GM12878 (cell line): Measurements from ENCODE around the gene KCNN3. TPM values are rescaled to one million over a fixed set of nuclear protein-coding genes. Genes with fewer than 3 reads are reported as not detected.

Source experiments
- ATAC-seq: fragments of 200-7000 bp; cut with Tn5 transposase; 3 replicates; pipeline ENCODE4 v1.9.1; 2020; ENCODE audit warnings: mild to moderate bottlenecking, moderate library complexity
- BruUV-seq: library from RNA; stranded (reverse); fragments of 400-500 nt; replicated peaks from 2 replicates; lab custom pipeline; 2021; lab: Mats Ljungman, UMichigan
- CTCF ChIA-PET: fragments of 300-600 bp; sonication (Branson Sonifier 250); formaldehyde crosslinking; extraction: SDS; loops from one replicate; lab custom pipeline; 2021; ENCODE audit warnings: inconsistent platforms; lab: Yijun Ruan, JAX
- POLR2A ChIA-PET: fragments of 350-600 bp; formaldehyde crosslinking; extraction: SDS; loops from one replicate; lab custom pipeline; 2021; ENCODE audit warnings: inconsistent platforms; lab: Charles Lee
- RAD21 ChIA-PET: fragments of 300-600 bp; sonication (Branson Sonifier 250); formaldehyde crosslinking; loops from one replicate; lab custom pipeline; 2023; ENCODE audit warnings: antibody characterized with exemption; ENCODE audit not compliant: unreplicated experiment; lab: Charles Lee
- SMC1A ChIA-PET: fragments of 300-600 bp; sonication (Branson Sonifier 250); formaldehyde crosslinking; loops from one replicate; lab custom pipeline; 2023; ENCODE audit not compliant: unreplicated experiment, uncharacterized antibody; lab: Charles Lee
- DNase-seq: peaks from one replicate; pipeline ENCODE4 v3.0.0-alpha.2; 2011; ENCODE audit warnings: low read depth, low spot score
- FAIRE-seq: peaks from 3 replicates; lab custom pipeline; 2011; peaks lifted over from hg19 to GRCh38; lab: Jason Lieb, UNC
- H2AFZ ChIP-seq: 2 replicates; pipeline ENCODE4 v1.6.0; 2011; ENCODE audit warnings: low read depth, low read length, control low read depth; ENCODE audit not compliant: control insufficient read depth
- H3K27ac ChIP-seq: 2 replicates; pipeline ENCODE4 v1.5.1; 2011; ENCODE audit warnings: control low read depth; ENCODE audit not compliant: control insufficient read depth, insufficient read depth
- H3K27me3 ChIP-seq, 2 experiments: replicated peaks in 1 of 2; 2 replicates each; pipeline versions ENCODE4 v1.6.0 to v1.6.1; 2011; ENCODE audit warnings: low read length in 1 of 2; ENCODE audit not compliant: control insufficient read depth in 2 of 2, insufficient read depth in 2 of 2
- H3K36me3 ChIP-seq, 2 experiments: 2 replicates each; pipeline ENCODE4 v1.5.1; 2011; ENCODE audit warnings: low read length in 1 of 2; ENCODE audit not compliant: control insufficient read depth in 2 of 2, insufficient read depth in 2 of 2
- H3K4me1 ChIP-seq: 2 replicates; pipeline ENCODE4 v1.6.1; 2011; ENCODE audit warnings: mild to moderate bottlenecking, low read length, moderate library complexity, mixed read lengths; ENCODE audit not compliant: control insufficient read depth, insufficient read depth
- H3K4me2 ChIP-seq: 2 replicates; pipeline ENCODE4 v1.6.0; 2011; ENCODE audit warnings: control low read depth; ENCODE audit not compliant: control insufficient read depth, insufficient read depth
- H3K4me3 ChIP-seq: fragments of 200-600 bp; sonication (generic); 2 replicates; pipeline ENCODE4 v1.5.1; 2016
- H3K79me2 ChIP-seq: 2 replicates; pipeline ENCODE4 v1.6.0; 2011; ENCODE audit warnings: low read length; ENCODE audit not compliant: control insufficient read depth, insufficient read depth
- H3K9ac ChIP-seq: 2 replicates; pipeline ENCODE4 v1.8.0; 2011; ENCODE audit warnings: low read length, control low read depth, mixed read lengths; ENCODE audit not compliant: control insufficient read depth, insufficient read depth
- H3K9me3 ChIP-seq: replicated peaks from 3 replicates; pipeline ENCODE4 v1.5.1; 2011; ENCODE audit warnings: mild to moderate bottlenecking, low read length; ENCODE audit not compliant: control insufficient read depth, insufficient read depth
- H4K20me1 ChIP-seq: 2 replicates; pipeline ENCODE4 v1.6.0; 2011; ENCODE audit not compliant: control insufficient read depth, insufficient read depth
- ATF3 ChIP-seq: IDR thresholded peaks from 2 replicates; pipeline ENCODE4 v1.6.1; 2011; ENCODE audit warnings: low read depth, mild to moderate bottlenecking, low read length, moderate library complexity, borderline replicate concordance; ENCODE audit errors: extremely low read depth
- BCLAF1 ChIP-seq: fragments of 450-650 bp; IDR thresholded peaks from 2 replicates; pipeline ENCODE4 v1.6.1; 2017; ENCODE audit warnings: antibody characterized with exemption, mild to moderate bottlenecking, moderate library complexity
- IKZF2 ChIP-seq, 2 experiments: fragments of 450-650 bp; IDR thresholded peaks; 2 replicates each; pipeline ENCODE4 v1.6.1; 2017; ENCODE audit warnings: mild to moderate bottlenecking in 2 of 2, moderate library complexity in 2 of 2
- NR2F1 ChIP-seq: fragments of 450-650 bp; conservative IDR thresholded peaks from 2 replicates; pipeline ENCODE4 v1.6.1; 2017; ENCODE audit warnings: mild to moderate bottlenecking
- PAX5 ChIP-seq: IDR thresholded peaks from 2 replicates; pipeline ENCODE4 v1.6.1; 2011; ENCODE audit warnings: low read depth, low read length, borderline replicate concordance
- POLR2AphosphoS2 ChIP-seq: IDR thresholded peaks from 2 replicates; pipeline ENCODE4 v1.6.1; 2011; ENCODE audit warnings: low read depth, mild to moderate bottlenecking, low read length, improper control_type of control experiment, moderate library complexity
- SKIL ChIP-seq: fragments of 450-650 bp; IDR thresholded peaks from 2 replicates; pipeline ENCODE4 v1.6.1; 2017; ENCODE audit warnings: mild to moderate bottlenecking, low read depth, inconsistent platforms; ENCODE audit not compliant: poor library complexity, severe bottlenecking
- SPI1 ChIP-seq: IDR thresholded peaks from 2 replicates; pipeline ENCODE4 v1.6.1; 2011; ENCODE audit warnings: low read depth, mild to moderate bottlenecking, low read length, moderate library complexity, borderline replicate concordance; ENCODE audit not compliant: insufficient read depth
- STAT1 ChIP-seq: fragments of 450-650 bp; conservative IDR thresholded peaks from 2 replicates; pipeline ENCODE4 v1.6.1; 2014; ENCODE audit warnings: antibody characterized with exemption, mild to moderate bottlenecking
- ZNF207 ChIP-seq: fragments of 450-650 bp; IDR thresholded peaks from 2 replicates; pipeline ENCODE4 v1.6.1; 2014; ENCODE audit warnings: antibody characterized with exemption, mild to moderate bottlenecking, borderline replicate concordance
- ZNF217 ChIP-seq: fragments of 450-650 bp; IDR thresholded peaks from 2 replicates; pipeline ENCODE4 v1.6.1; 2017; ENCODE audit warnings: antibody characterized with exemption, mild to moderate bottlenecking
- WGBS: methylation state at CpG from one replicate; pipeline ENCODE4 v1.1.6; 2016; ENCODE audit warnings: low lambda C conversion rate; ENCODE audit not compliant: insufficient replicate concordance, insufficient coverage; ENCODE audit errors: missing lambda C conversion rate; 5-methylcytosine and 5-hydroxymethylcytosine counted together
- in situ Hi-C: fragments of 300-500 bp; cut with MboI; formaldehyde crosslinking; loops from 9 replicates; pipeline ENCODE4 v1.14.3; 2018; ENCODE audit warnings: mixed read lengths
- intact Hi-C: fragments of 100-400 bp; cut with micrococcal nuclease; formaldehyde crosslinking; loops from one replicate; pipeline ENCODE4 v1.14.2; 2022; ENCODE audit not compliant: unreplicated experiment
- polyA plus RNA-seq, 11 experiments: library from polyadenylated mRNA; depleted of rRNA in 4 of 11; unstranded in 6 of 11; stranded (reverse) in 5 of 11; fragments of >200 nt; fragmentation: Nextera tagmentation in 4 of 11; fragmentation: Illumina TruSeq in 1 of 11; extraction: Ambion mirVana in 4 of 11; extraction: Trizol in 1 of 11; gene quantifications; 1 replicate in 1 of 11; 2 replicates in 10 of 11; pipeline versions ENCODE4 v1.2.1 to v1.2.3, GENCODE V29; 2011 to 2016; ENCODE audit warnings: inconsistent platforms in 2 of 11, missing spikeins in 2 of 11, low read depth in 1 of 11
- total RNA-seq, 4 experiments: library from RNA; depleted of rRNA in 3 of 4; stranded (reverse); fragments of >200 nt in 3 of 4; fragmentation: Illumina TruSeq in 1 of 4; extraction: Trizol in 1 of 4; gene quantifications; 2 replicates each; pipeline versions ENCODE4 v1.2.1 to v1.2.3, GENCODE V29; 2013 to 2021

Gene KCNN3
- total and polyA plus RNA-seq, 10 of the 15 experiments (the other 5 are each of a cell fraction or from before 2014, with no cell fraction given): 3.5 to 26.4 (median 14.9) TPM

GRCh38 chr1:154852845-154853244 is 17.2 kb downstream of the KCNN3 start (continued):
- no peak for TF ChIP-seq BCLAF1
- TF ChIP-seq, all 136 proteins: peak for 0

DNA sequence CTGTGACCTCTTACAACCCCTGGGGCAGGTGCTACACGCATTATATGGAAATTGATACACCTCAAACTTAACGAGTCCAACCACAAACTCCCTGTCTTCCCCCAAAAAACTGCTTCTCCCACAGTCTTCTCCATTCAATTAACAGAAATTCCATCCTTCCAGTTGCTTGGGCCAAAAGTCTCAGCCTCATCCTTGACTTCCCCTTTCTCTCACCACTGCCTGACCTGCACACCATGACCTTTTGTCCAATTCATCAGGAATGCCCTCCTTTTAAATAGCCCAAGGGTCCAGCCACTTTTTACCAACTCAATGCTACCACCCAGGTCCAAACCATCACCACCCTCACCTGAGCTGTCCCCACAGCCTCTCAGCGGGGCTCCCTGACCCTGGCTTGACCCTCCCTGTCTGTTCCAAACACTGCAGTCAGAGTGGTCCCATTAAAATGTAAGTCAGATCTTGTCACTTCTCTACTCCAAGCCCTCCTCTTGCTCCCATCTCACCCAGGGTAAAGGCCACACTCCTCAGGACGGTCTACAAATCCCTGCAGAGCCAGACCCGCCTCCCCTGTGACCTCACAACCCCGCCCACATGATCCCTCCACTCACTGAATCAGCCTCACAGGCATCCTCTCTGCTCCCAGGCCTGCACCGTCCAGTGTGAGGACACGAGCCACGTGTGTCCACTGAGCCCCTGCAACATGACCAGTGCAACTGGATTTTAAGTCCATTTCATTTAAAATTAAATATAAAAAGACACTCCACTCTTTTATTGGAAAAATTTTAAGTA is 18.5 kb downstream of the KCNN3 start:
- Histone ChIP-seq H3K4me2 (no peak overlapping the region), H3K36me3 (no peaks in the 10 kb centered on the region; a peak in 1 of 4 replicates), H3K79me2 (peaks cover 51% of the 10 kb centered on the region), H3K27ac (no peak overlapping the region), H3K9ac (no peak overlapping the region), H3K4me3 (no peak overlapping the region), H3K27me3 (no peaks in the 10 kb centered on the region), H4K20me1 (no peaks in the 10 kb centered on the region; the same call in 1 of the 2 replicates), H3K9me3 (no peaks in the 10 kb centered on the region), H3K4me1 (peaks cover 26% of the 10 kb centered on the region), H2AFZ (no peak overlapping the region)
- no peak for DNase-seq
- ChIA-PET POLR2A (interaction anchor here (5.6 kb wide), 1 partner anchor 10 kb away, joined by 60 read pairs; no protein-coding TSS in a partner anchor), SMC1A (interaction anchor here (1.0 to 5.4 kb wide), 7 partner anchors 9 to 60 kb away, joined by 3 to 57 read pairs (median 6); no protein-coding TSS in a partner anchor), CTCF (interaction anchor here (1.0 to 2.8 kb wide), 2 partner anchors 8 to 9 kb away, joined by 3 to 17 read pairs; no protein-coding TSS in a partner anchor), RAD21 (interaction anchor here (0.6 to 4.4 kb wide), 5 partner anchors 9 to 77 kb away, joined by 4 to 57 read pairs (median 5); partner anchors contain the start of gene KCNN3)
- peak; percentile 89 for FAIRE-seq
- in situ Hi-C loops: no loop called here
- intact Hi-C loops: no loop called here
- TF ChIP-seq POLR2AphosphoS2 (no peak), SPI1 (peak; percentile 53; the same call in 1 of the 2 replicates), PAX5 (no peak), ZNF207 (no peak), ZNF217 (no peak), ATF3 (no peak), NR2F1 (0 out of 2 replicates have a peak, but pooled peaks have one; percentile 22), STAT1 (no peak), IKZF2 (IDR thresholded peaks at IDR 0.05) (no peak), SKIL (no peak)
- 72% methylated on average over 9 of the region's 9 CpGs for WGBS
- BruUV-seq: no TSS peak
- ATAC-seq: no peak
